OCI-LY3 (cell line): ENCODE data around the gene IFNB1.

Experiments
- H2AFZ ChIP-seq: fragments of 200-600, 300-600 bp; shearing (Covaris generic); 2 replicates; pipeline ENCODE4 v1.6.0; 2014; ENCODE audit warnings: antibody characterized with exemption, low read depth, low read length
- H3K27ac ChIP-seq: fragments of 200-600, 300-600 bp; sonication (generic); 2 replicates; pipeline ENCODE4 v1.5.1; 2014; ENCODE audit warnings: mild to moderate bottlenecking, low read length, moderate library complexity, mixed read lengths
- H3K27me3 ChIP-seq: fragments of 200-600, 300-600 bp; sonication (generic); 2 replicates; pipeline ENCODE4 v1.6.1; 2014; ENCODE audit warnings: low read depth, low read length, mixed read lengths
- H3K36me3 ChIP-seq: fragments of 200-600, 300-600 bp; sonication (generic); replicated peaks from 2 replicates; pipeline ENCODE3; 2014; ENCODE audit warnings: low read depth, low read length, mixed read lengths
- H3K4me1 ChIP-seq: fragments of 300-600, 200-600 bp; sonication (generic); 2 replicates; pipeline ENCODE4 v1.6.1; 2014; ENCODE audit warnings: low read length, mixed read lengths
- H3K4me2 ChIP-seq: fragments of 200-600, 300-600 bp; sonication (generic); 2 replicates; pipeline ENCODE4 v1.6.1; 2014; ENCODE audit warnings: low read length, mixed read lengths
- H3K4me3 ChIP-seq: fragments of 300-600, 200-600 bp; sonication (generic); 2 replicates; pipeline ENCODE4 v1.5.1; 2014; ENCODE audit warnings: antibody characterized with exemption, mild to moderate bottlenecking, low read length, moderate library complexity
- H3K79me2 ChIP-seq: fragments of 300-600, 200-600 bp; shearing (Covaris generic); 2 replicates; pipeline ENCODE4 v1.6.1; 2014; ENCODE audit warnings: mild to moderate bottlenecking, low read length, mixed read lengths
- H3K9ac ChIP-seq: fragments of 300-600, 200-600 bp; shearing (Covaris generic); 2 replicates; pipeline ENCODE4 v1.6.0; 2014; ENCODE audit warnings: mild to moderate bottlenecking, low read length, moderate library complexity
- H3K9me3 ChIP-seq: fragments of 200-600, 300-600 bp; shearing (Covaris generic); 2 replicates; pipeline ENCODE4 v1.6.1; 2014; ENCODE audit warnings: low read length, mixed read lengths; ENCODE audit not compliant: insufficient read depth
- H4K20me1 ChIP-seq: fragments of 200-600, 300-600 bp; sonication (generic); 2 replicates; pipeline ENCODE4 v1.6.1; 2016; ENCODE audit warnings: low read length, mixed read lengths; ENCODE audit not compliant: insufficient read depth
- EZH2phosphoT487 ChIP-seq: fragments of 200-600 bp; shearing (Covaris generic); IDR thresholded peaks from 2 replicates; pipeline ENCODE4 v1.6.1; 2018; ENCODE audit warnings: antibody characterized with exemption, mixed run types, low read depth
- TF ChIP-seq, protein P1 (sequence below): fragments of 200-600, 300-600 bp; sonication (generic); IDR thresholded peaks from 2 replicates; pipeline ENCODE4 v1.5.1; 2014; ENCODE audit warnings: antibody characterized with exemption, low read length, low read depth

The IFNB1 gene

DNA sequence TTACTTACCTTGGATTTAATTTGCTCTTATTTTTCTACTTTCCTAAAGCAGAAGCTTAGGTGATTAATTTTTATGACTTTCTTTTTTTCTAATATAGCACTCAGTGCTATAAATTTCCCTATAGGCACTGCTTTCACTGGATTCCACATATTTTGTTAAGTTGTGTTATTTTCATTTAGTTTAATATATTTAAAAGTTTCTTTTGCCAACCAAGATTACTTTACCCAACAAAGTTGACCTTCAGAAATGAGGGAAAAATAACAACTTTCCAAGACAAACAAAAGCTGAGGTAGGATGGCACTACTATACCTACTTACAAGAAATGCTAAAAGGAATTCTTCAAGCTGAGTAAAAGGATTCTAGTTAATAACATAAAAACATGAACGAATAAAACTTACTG lies 8.8 kb upstream of the IFNB1 start:
- no peak overlapping the region for H2AFZ ChIP-seq

DNA sequence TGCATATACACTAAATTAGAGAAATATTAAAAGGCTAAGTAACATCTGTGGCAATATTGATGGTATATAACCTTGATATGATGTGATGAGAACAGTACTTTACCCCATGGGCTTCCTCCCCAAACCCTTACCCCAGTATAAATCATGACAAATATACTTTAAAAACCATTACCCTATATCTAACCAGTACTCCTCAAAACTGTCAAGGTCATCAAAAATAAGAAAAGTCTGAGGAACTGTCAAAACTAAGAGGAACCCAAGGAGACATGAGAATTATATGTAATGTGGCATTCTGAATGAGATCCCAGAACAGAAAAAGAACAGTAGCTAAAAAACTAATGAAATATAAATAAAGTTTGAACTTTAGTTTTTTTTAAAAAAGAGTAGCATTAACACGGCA lies 7.3 kb upstream of the IFNB1 start:
- no peak overlapping the region for H3K4me2 ChIP-seq
- no peaks in the 10 kb centered on the region for H3K9me3 ChIP-seq
- TF ChIP-seq, protein P1, sequence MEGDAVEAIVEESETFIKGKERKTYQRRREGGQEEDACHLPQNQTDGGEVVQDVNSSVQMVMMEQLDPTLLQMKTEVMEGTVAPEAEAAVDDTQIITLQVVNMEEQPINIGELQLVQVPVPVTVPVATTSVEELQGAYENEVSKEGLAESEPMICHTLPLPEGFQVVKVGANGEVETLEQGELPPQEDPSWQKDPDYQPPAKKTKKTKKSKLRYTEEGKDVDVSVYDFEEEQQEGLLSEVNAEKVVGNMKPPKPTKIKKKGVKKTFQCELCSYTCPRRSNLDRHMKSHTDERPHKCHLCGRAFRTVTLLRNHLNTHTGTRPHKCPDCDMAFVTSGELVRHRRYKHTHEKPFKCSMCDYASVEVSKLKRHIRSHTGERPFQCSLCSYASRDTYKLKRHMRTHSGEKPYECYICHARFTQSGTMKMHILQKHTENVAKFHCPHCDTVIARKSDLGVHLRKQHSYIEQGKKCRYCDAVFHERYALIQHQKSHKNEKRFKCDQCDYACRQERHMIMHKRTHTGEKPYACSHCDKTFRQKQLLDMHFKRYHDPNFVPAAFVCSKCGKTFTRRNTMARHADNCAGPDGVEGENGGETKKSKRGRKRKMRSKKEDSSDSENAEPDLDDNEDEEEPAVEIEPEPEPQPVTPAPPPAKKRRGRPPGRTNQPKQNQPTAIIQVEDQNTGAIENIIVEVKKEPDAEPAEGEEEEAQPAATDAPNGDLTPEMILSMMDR: no peak
- TF ChIP-seq EZH2phosphoT487: no peak
- no peaks in the 10 kb centered on the region for H4K20me1 ChIP-seq
- H3K27ac ChIP-seq: no peak overlapping the region
- no peaks in the 10 kb centered on the region for H3K27me3 ChIP-seq
- H3K36me3 ChIP-seq: no peaks in the 10 kb centered on the region
- no peak overlapping the region for H3K9ac ChIP-seq
- H3K4me3 ChIP-seq: no peak overlapping the region
- no peaks in the 10 kb centered on the region for H3K4me1 ChIP-seq
- no peak overlapping the region for H2AFZ ChIP-seq
- H3K79me2 ChIP-seq: no peaks in the 10 kb centered on the region

More for the DNA sequence above, 8.8 kb upstream of the IFNB1 start:
- Histone ChIP-seq H4K20me1 (no peaks in the 10 kb centered on the region), H3K9me3 (no peaks in the 10 kb centered on the region), H3K36me3 (no peaks in the 10 kb centered on the region), H3K4me1 (no peaks in the 10 kb centered on the region), H3K9ac (no peak overlapping the region), H3K4me2 (no peak overlapping the region), H3K4me3 (no peak overlapping the region), H3K27me3 (no peaks in the 10 kb centered on the region), H3K27ac (no peak overlapping the region), H3K79me2 (no peaks in the 10 kb centered on the region)
- TF ChIP-seq, protein P1: no peak
- no peak for TF ChIP-seq EZH2phosphoT487

DNA sequence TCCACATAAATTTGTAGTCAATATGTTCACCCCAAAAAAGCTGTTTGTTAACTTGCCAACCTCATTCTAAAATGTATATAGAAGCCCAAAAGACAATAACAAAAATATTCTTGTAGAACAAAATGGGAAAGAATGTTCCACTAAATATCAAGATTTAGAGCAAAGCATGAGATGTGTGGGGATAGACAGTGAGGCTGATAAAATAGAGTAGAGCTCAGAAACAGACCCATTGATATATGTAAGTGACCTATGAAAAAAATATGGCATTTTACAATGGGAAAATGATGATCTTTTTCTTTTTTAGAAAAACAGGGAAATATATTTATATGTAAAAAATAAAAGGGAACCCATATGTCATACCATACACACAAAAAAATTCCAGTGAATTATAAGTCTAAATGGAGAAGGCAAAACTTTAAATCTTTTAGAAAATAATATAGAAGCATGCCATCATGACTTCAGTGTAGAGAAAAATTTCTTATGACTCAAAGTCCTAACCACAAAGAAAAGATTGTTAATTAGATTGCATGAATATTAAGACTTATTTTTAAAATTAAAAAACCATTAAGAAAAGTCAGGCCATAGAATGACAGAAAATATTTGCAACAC lies 6.6 kb upstream of the IFNB1 start:
- TF ChIP-seq, protein P1: no peak
- no peak for TF ChIP-seq EZH2phosphoT487
- H3K27ac ChIP-seq: no peak overlapping the region
- no peak overlapping the region for H3K9ac ChIP-seq
- H3K27me3 ChIP-seq: no peaks in the 10 kb centered on the region
- H3K4me3 ChIP-seq: no peak overlapping the region
- H2AFZ ChIP-seq: no peak overlapping the region
- no peaks in the 10 kb centered on the region for H4K20me1 ChIP-seq
- H3K4me1 ChIP-seq: no peaks in the 10 kb centered on the region
- no peaks in the 10 kb centered on the region for H3K79me2 ChIP-seq
- no peaks in the 10 kb centered on the region for H3K36me3 ChIP-seq
- H3K9me3 ChIP-seq: no peaks in the 10 kb centered on the region
- H3K4me2 ChIP-seq: no peak overlapping the region

DNA sequence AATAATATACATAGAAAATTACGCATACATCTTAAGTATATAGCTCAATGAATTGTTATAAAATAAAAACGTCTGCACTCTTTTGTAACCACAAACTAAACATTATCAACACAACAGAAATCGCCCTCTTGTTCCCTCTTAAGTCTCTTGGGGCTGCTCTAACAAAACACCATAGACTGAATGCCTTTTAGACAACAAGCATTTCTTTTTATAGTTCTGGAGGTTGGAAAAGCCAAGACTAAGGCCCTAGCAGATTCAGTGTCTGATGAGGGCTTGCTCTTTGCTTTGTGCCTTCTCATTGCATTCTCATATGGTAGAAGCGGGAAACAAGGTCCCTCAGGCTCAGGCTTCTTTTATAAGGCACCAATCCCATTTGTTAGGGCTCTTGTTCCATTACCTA lies 4.9 kb upstream of the IFNB1 start:
- no peak for TF ChIP-seq EZH2phosphoT487
- H3K9ac ChIP-seq: no peak overlapping the region
- no peaks in the 10 kb centered on the region for H4K20me1 ChIP-seq
- H3K9me3 ChIP-seq: no peaks in the 10 kb centered on the region
- H3K36me3 ChIP-seq: no peaks in the 10 kb centered on the region
- no peaks in the 10 kb centered on the region for H3K79me2 ChIP-seq
- peaks cover 12% of the 10 kb centered on the region for H3K4me1 ChIP-seq
- H2AFZ ChIP-seq: no peak overlapping the region
- no peak overlapping the region for H3K4me2 ChIP-seq
- H3K27me3 ChIP-seq: no peaks in the 10 kb centered on the region
- H3K27ac ChIP-seq: no peak overlapping the region
- H3K4me3 ChIP-seq: no peak overlapping the region
